Bronchial epithelial cell (primary cell): ENCODE results near the gene TRABD2B. TPM values are rescaled to one million over a fixed set of nuclear protein-coding genes. Genes with fewer than 3 reads are reported as not detected.

Source experiments
- DNase-seq: peaks from one replicate; pipeline ENCODE4 v3.0.0-alpha.2; 2010; ENCODE audit warnings: low read depth
- FAIRE-seq: peaks from 2 replicates; lab custom pipeline; 2011; peaks lifted over from hg19 to GRCh38; lab: Jason Lieb, UNC
- H3K27me3 ChIP-seq: 2 replicates; pipeline ENCODE4 v1.5.1; 2011; ENCODE audit warnings: low read length; ENCODE audit not compliant: control insufficient read depth, insufficient read depth
- H3K36me3 ChIP-seq: 2 replicates; pipeline ENCODE4 v1.5.1; 2011; ENCODE audit warnings: low read length; ENCODE audit not compliant: control insufficient read depth, insufficient read depth
- H3K4me3 ChIP-seq: 2 replicates; pipeline ENCODE4 v1.5.1; 2011; ENCODE audit warnings: mild to moderate bottlenecking, low read depth, low read length, control low read depth
- total RNA-seq: library from RNA; depleted of rRNA; stranded (reverse); fragments of >200 nt; gene quantifications from 2 replicates; pipeline ENCODE4 v1.2.1, GENCODE V29; 2014
- TF ChIP-seq, protein P1 (sequence below): IDR thresholded peaks from 2 replicates; pipeline ENCODE4 v1.5.1; 2011; ENCODE audit warnings: mild to moderate bottlenecking, moderate library complexity, low read length, control low read depth, inconsistent platforms; ENCODE audit not compliant: insufficient read depth, severe bottlenecking

Gene TRABD2B
- total RNA-seq, 1 donor from 2014 or later = under 0.01 TPM

DNA sequence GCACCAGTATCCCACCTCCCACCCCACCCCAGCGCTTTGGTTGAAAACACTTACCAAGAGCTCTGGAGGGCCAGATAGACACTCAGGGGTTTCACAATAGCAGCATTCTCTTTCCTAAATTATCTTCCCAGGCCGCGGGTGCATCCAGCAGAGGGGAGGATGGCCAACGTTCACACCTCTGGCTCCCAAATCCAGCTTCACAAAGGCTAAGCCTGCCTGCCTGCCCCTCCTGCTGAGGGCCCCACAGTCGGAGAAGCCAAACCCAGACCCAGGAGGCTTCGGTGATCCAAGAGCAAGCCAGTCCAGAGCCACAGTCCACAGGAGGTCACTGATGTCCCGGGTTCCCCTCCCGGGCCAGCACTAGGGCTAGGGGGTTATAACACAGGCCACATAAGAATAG is 231.9 kb downstream of the TRABD2B start:
- Histone ChIP-seq H3K27me3 (no peaks in the 10 kb centered on the region), H3K4me3 (no peak overlapping the region), H3K36me3 (no peaks in the 10 kb centered on the region)
- no peak for DNase-seq
- TF ChIP-seq, protein P1, sequence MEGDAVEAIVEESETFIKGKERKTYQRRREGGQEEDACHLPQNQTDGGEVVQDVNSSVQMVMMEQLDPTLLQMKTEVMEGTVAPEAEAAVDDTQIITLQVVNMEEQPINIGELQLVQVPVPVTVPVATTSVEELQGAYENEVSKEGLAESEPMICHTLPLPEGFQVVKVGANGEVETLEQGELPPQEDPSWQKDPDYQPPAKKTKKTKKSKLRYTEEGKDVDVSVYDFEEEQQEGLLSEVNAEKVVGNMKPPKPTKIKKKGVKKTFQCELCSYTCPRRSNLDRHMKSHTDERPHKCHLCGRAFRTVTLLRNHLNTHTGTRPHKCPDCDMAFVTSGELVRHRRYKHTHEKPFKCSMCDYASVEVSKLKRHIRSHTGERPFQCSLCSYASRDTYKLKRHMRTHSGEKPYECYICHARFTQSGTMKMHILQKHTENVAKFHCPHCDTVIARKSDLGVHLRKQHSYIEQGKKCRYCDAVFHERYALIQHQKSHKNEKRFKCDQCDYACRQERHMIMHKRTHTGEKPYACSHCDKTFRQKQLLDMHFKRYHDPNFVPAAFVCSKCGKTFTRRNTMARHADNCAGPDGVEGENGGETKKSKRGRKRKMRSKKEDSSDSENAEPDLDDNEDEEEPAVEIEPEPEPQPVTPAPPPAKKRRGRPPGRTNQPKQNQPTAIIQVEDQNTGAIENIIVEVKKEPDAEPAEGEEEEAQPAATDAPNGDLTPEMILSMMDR = no peak
- FAIRE-seq = no peak

DNA sequence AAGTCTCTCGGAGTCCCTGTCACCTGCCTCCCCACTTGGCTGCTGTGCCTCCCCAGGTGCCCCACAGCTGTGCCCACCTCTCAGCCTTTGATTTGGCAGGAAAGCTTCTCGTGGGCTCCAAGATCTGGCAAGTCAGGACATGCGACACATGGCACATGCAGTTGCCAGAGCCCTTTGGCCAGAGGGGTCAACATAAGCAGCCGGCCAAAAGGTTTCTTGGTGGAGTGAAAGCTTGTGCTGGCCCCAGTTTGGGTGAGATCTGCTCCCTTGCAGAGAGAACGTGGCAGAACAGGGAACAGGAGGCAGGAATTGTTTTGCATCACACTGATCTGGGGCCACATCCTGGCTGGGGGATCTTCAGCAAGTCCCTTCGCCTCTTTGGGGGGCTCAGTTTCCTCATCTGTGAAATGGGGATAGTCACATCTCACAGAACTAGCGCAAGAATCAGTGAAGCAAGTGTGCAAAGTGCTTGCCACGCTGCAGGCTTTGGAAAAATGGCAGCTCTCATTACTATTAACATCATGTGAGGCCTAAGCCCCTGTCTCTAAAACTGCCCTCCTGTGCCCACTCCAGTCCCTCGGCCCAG is 232.6 kb downstream of the TRABD2B start:
- no peak for DNase-seq
- TF ChIP-seq, protein P1 = no peak
- no peaks in the 10 kb centered on the region for H3K27me3 ChIP-seq
- H3K36me3 ChIP-seq = no peaks in the 10 kb centered on the region
- FAIRE-seq = no peak
- H3K4me3 ChIP-seq = no peak overlapping the region

DNA sequence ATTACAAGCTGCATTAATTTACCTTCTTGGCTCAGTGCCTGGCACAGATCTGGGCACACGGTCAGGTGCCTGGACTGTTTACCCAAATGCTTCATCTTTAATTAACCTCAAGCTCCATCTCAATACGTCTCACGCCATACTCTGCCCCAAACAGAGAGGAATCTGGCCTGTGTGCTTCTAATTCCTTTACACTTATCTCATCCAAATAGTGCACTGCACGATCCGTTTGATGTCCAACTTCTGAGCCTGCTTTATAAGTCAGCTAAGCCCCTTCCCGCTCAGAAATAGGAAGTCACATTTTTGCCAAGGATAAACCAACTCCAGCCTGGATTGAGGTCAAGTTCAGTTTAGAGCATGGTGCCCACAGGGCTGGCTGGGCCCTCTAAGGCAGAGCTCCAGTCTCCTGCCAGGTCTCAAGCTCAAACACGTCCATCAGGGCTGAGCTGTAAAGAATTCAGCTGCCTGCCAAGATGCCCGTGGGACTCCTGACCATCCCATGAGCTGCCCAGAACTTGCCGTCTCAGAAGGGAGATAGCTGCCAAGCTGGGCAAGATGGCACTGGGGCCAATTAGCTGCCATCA is 233.5 kb downstream of the TRABD2B start:
- DNase-seq (peak; percentile 65), FAIRE-seq (no peak)
- TF ChIP-seq, protein P1 = no peak
- no peak overlapping the region for H3K4me3 ChIP-seq
- H3K36me3 ChIP-seq = no peaks in the 10 kb centered on the region
- no peaks in the 10 kb centered on the region for H3K27me3 ChIP-seq

DNA sequence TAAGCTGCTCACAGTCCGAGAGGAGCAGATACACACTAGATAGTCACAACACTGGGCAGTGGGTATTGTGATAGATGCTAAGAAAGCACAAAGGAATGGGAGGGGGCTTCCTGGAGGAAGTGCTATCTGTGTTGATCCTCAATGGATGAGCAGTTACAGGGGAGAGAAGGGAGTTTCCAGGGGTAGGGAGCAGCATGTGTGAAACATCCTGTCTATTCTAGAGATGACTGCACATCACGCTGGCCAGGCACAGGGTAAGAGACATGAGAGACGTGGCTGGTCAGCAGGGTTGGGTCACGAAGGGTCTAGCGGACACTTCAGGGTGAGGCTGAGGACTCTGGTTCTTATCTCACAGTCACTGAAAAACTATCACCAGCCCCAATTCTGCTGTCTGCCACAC is 235.2 kb downstream of the TRABD2B start:
- FAIRE-seq (no peak), DNase-seq (no peak)
- Histone ChIP-seq H3K36me3 (no peaks in the 10 kb centered on the region), H3K27me3 (no peaks in the 10 kb centered on the region), H3K4me3 (no peak overlapping the region)
- TF ChIP-seq, protein P1 = no peak

DNA sequence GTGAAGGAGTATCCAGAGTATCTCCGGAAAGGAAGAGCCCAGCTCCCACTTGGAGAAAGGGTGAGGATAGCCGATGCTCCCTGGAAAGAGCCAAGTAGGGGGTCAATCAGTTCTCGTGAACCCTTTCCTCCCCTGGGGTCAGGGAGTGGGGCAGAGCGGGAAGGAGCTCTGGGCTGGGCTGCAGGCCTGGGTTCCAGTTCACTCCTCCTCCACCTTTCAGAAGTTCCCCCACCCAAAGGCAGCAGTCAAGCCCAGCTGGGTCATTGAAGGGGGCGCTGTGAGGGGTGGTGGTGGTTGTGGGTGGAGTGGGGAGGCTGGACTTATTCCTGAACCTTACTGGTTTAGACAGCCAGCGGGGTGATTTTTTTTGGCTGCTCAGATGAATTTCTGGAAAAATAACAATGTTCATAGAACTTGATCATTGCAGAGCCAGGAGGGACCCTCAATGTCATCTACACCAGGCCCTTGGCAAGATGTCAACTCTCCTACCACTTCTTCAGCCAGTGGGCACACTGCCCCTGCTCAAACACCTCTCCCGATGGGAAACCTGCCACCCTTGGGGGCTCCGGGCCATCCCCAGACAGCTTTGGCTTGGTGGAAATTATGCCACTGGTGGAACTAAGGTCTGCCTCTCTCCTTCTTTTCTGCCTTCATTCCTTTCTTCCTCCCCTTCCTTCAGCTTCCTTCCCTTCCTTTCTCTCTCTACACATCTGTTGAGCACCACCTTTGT is 235.8 kb downstream of the TRABD2B start:
- no peak for FAIRE-seq

More for the DNA sequence above, 235.8 kb downstream of the TRABD2B start:
- Histone ChIP-seq H3K36me3 (no peaks in the 10 kb centered on the region), H3K27me3 (no peaks in the 10 kb centered on the region), H3K4me3 (no peak overlapping the region)
- TF ChIP-seq, protein P1 = no peak
- no peak for DNase-seq
